Pulmonary artery endothelial cell (primary cell): ENCODE data around the gene KCTD7. TPM values are rescaled to one million over a fixed set of nuclear protein-coding genes. Genes with fewer than 3 reads are reported as not detected.
"Not testable (repeated sequence)": the region's sequence is repeated elsewhere in the genome, so short reads cannot be mapped to it uniquely, and the experiment has no call there.

Experiments
- DNase-seq: peaks from one replicate; pipeline ENCODE4 v3.0.0-alpha.2; 2011; ENCODE audit warnings: low read depth, low spot score
- total RNA-seq: library from RNA; depleted of rRNA; stranded (reverse); fragments of >200 nt; gene quantifications from 2 replicates; pipeline ENCODE4 v1.2.3, GENCODE V29; 2014

Gene KCTD7
- total RNA-seq, 1 donor from 2014 or later = 4.6 TPM

DNA sequence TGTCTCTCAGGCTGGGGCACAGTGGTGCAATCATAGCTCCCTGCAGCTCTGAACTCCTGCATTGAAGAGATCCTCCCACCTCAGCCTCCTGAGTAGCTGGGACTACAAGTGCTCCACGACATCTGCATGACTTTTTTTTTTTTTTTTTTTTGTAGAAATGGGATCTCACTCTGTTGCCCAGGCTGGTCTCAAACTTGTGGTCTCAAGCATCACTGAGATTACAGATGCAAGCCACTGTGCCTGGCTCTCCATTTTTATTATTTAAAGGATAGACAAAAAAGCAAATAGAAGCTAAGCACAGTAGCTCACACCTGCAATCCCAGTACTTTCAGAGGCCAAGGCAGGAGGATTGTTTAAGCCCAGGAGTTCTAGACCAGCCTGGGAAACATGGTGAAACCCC lies 13.0 kb upstream of the KCTD7 start:
- DNase-seq = no peak

DNA sequence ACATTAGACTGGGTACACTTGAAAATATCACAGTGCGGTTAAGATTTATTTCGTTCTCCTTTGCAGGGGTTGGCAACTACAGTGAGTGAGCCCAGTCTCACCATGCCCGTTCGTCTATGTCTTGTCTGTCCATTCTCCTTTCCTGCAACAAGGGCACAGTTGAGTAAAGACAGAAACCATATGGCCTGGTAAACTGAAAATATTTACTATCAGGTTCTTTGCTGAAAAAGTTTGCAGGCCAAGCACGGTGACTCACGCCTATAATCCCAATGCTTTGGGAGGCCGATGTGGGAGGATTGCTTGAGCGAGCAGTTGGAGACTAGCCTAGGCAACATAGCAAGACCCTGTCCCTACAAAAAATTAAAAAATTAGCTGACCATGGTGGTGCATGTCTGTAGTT lies 11.4 kb upstream of the KCTD7 start:
- no peak for DNase-seq

DNA sequence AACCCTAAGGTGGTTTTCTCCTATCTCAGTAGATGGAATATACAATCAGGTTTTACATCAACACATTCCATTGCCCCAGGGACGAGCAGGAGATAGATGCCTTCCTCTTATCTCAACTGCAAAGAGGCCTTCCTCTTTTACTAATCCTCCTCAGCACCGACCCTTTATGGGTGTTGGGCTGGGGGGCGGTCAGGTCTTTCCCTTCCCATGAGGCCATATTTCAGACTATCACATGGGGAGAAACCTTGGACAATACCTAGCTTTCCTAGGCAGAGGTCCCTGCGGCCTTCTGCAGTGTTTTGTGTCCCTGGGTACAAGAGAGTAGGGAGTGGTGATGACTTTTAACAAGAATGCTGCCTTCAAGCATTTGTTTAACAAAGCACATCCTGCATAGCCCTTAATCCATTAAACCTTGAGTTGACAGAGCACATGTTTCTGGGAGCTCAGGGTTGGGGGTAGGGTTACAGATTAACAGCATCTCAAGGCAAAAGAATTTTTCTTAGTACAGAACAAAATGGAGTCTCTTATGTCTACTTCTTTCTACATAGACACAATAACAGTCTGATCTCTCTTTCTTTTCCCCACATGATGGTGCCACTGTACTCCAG lies 9.2 kb upstream of the KCTD7 start:
- DNase-seq = not testable (repeated sequence)

DNA sequence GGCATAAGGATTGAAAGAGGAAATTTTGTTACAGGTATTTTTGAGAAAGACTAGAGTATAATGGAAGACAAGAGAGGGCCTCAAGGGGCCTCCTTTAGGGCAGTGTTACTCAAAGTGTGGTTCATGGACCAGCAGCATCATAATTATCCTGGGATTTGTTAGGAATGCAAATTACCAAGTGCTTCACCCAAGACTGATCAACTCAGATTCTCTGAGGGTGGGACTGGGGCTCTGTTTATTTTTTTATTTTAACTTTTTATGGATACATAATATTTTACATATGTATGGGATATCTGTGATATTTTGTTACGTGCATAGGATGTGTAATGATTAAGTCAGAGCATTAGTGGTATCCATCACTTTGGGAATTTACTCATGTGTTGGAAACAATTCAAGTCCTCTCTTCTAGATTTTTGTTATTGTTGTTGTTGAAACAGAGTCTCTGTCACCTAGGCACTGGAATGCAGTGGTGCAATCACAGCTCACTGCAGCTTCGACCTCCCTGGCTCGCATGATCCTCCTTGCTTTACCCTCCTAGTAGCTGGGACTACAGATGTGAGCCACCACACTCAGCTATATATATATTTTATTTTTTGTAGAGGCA lies 2.2 kb upstream of the KCTD7 start:
- no peak for DNase-seq

DNA sequence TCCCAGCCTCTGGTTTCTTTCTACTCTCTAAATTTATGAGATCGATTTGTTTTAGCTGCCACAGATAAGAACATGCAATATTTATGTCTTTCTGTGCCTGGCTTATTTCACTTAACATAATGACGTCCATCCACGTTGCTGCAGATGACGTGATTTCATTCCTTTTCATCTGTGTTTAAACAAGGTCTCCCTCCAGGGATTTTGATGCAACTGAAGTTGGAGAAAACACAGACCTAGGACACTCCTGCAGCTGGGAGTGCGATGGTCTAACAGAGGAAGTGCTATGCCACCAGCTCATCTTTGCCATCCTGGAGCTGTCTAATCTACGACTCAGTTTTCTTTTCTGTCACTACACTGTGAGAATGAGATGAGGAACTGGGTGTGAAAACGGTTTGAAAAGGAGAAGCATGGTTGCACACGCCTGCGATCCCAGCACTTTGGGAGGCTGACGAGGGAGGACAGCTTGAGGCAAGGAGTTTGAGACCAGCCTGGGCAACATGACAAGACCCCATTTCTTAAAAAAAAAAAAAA lies 1.5 kb upstream of the KCTD7 start:
- no peak for DNase-seq

DNA sequence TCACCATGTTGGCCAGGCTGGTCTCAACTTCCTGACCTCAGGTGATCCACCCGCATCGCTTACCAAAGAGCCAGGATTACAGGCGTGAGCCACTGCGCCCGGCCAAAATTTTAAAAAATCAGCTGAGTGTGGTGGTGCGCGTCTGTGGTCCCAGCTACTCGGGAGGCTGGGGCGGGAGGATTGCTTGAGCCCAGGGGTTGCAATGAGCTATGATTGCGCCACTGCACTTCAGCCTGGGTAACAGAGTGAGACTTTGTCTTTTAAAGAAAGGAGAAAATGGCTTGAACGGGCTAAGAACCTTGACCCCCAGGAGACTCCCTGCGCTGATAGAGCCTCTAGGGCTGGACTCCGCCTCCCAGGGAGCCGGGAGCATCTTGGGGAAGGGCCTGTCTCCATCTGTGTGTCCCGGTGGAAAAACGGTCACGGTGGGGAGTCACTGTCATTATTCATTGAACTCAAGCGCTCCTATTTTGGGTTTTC lies 760 bp upstream of the KCTD7 start:
- no peak for DNase-seq

DNA sequence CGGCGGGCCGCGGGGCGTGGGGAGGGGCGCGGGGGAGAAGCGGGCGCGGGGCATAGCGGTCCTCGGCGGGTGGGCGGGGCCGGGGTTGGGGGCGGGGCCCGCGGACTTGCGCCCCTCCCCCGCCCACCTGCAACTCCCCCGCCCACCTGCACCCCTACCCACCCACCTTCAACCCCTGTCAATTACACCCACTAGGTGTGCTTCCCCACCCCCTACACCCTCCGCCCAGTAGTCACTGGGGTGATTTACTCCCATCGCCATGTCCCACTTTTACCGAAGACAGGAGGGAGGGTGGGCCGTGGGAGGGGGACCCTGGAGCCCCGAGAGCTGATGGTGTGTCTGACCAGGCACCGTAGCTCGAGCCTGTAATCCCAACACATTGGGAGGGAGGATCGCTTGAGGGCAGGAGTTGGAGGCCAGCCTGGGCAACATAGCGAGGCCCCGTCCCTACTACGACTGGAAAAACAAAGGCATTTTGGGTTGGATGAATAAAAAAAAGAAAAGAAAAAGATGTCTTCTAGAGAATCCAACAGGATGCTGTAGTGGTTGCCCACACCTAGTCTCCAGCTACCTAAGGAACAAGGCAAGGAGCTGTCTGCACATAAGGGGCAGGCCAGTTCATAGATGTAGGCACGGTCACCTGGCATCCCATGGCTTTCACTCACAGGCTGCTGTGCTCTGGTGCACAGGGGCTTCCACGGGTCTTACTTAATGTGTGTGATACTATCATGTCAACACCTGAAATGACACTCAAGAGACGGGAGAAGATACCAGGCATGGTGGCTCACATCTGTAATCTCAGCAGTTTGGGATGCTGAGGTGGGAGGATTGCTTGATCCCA lies 761 bp downstream of the KCTD7 start:
- no peak for DNase-seq

DNA sequence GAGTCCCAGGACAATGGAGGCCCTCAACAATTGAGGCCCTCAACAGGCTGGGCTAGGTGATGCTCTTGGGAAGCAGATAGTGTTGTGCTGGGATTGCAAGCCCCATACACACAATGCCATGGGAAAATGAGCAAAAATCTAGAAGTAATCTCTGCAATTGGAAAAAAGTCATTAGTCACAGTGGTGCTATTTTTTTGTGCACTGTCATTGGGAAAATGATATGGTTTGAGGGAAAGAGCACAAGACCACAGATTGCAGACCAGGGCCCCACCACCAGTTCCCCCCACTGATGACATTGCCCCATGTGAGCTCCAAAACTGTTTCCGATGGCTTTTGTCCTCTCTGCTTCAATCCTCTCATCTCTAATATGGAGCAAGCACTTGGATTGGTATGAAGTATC lies 1.9 kb downstream of the KCTD7 start:
- no peak for DNase-seq

DNA sequence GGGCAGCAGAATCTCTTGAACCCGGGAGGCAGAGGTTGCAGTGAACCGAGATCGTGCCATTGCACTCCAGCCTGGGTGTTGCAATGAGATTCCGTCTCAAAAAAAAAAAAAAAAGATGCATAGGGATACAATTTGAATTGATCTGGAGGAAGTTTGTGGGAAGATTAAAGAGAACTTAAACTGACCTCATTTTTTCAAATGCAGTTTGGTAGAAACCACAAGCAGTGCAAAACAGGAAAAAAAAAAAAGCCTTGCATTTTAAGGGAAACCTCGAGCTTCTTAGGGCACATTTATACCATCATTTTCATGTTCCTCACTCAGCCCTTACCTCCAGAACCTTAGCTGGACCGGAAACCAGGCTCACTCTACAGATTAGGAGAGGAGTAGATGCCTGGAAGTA lies 2.8 kb downstream of the KCTD7 start:
- no peak for DNase-seq

DNA sequence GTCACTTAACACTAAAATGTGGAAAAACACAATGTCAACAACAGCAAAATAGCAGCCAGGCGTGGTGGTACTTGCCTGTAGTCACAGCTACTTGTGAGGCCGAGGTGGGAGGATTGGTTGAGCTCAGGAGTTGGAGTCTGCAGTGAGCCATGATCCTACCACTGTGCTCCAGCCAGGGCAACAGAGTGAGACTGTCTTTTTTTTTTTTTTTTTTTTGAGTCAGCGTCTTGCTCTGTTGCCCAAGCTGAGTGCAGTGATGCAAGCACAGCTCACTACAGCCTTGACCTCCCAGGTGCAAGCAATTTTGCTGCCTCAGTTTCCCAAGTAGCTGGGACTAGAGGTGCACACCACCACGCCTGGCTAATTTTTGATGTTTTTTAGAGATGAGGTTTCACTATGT lies 6.1 kb downstream of the KCTD7 start:
- no peak for DNase-seq

DNA sequence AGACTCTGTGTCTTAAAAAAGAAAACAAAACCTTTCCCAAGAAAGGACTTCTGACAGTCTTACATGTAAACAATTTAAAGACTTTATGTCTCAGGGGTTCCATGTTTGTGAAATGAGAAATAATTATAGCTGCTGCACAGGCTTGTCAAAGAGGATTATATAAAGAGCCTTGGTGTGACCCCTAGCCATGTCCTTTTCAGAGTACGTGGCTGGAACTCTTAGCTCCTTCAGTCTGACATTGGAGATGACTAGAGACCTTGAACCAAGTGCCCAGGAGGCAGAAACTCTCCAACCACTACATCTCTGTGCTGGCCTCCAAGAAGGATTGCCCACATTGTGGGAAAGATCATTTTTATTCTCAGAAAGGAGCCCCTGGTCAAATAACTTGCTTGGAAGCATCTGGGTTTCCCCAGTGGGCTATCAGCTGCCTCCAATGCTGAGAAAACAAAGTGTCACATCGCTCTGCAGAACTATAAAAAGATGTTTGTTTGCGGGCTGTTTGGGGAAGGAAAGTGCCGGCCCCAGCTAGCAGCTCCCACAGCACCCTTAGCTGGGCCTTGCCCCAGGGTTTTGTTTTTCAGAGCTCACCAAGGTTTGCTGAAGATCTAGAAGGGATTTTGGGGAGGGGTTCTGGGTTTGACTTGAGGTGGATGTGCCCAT lies 6.8 kb downstream of the KCTD7 start:
- DNase-seq = not testable (repeated sequence)

DNA sequence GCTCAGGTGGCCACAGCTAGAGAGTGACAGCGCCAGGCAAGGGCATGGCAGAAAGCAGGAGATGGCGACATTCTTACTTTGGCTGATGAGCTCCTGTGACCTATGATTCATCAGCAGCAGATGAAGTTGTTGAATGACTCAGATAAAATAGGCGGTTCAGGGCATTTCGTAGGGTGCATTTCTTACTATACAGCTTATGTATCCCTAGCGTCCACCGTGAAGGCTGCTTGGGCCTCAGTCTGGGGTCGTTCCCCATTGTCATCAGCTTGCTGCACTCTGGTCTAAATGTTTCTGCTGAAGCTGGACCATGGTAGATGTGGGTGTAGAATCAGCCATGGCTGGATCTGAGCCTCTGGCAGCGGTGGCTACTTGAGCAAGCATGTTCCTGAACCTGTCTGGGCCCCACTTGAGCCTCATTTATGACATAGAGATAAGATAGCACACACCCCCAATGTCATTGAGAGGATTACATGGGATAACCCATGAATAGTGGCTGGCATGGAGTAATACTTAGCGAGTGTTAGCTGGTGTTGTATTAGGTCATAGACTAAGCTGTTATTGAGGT lies 7.4 kb downstream of the KCTD7 start:
- not testable (repeated sequence) for DNase-seq

DNA sequence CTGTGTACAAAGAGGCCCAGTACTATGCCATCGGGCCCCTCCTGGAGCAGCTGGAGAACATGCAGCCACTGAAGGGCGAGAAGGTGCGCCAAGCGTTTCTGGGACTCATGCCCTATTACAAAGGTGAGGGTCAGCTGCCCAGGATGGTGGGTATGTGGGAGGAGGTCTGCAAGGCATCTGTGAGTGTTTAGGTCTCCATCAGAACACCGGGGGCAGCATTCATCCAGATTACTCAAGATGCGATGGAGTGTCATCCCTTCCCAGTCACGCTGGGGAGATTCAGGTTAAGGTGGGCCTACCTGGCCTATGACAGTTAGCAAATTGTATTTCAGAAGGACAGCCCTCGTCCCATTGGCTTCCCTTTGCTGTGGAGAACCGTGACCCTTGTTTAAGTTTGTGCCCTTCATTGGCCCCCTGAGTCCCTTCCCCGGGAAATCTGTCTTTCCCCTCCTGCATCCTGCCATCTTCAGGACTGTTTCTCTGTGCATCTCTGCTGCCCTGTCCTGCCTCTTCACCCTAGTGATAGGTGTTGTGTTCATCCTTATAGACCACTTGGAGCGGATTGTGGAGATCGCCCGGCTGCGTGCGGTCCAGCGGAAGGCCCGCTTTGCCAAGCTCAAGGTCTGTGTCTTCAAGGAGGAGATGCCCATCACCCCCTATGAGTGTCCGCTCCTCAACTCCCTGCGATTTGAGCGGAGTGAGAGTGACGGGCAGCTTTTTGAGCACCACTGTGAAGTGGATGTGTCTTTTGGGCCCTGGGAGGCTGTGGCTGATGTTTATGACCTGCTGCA lies 9.8 kb downstream of the KCTD7 start:
- no peak for DNase-seq

DNA sequence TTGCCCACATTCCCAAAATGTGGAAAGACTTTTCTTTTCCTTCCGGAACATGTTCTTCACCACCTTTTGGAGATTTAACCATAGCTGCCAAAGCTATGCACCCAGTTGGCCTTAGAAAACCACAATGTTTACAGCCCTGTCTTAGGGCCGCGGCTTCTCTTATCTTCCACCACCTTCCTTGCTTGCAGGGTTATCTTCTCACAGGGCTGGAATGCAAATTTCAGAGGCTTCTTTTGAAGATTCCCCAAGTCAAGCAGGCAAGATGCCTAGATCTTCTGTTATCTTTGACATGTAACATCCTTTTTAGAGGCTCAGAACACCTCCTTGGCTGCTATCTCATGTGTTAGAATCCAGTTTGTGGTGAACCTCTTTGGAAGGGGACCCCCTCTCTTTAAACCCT lies 11.1 kb downstream of the KCTD7 start:
- DNase-seq = no peak

DNA sequence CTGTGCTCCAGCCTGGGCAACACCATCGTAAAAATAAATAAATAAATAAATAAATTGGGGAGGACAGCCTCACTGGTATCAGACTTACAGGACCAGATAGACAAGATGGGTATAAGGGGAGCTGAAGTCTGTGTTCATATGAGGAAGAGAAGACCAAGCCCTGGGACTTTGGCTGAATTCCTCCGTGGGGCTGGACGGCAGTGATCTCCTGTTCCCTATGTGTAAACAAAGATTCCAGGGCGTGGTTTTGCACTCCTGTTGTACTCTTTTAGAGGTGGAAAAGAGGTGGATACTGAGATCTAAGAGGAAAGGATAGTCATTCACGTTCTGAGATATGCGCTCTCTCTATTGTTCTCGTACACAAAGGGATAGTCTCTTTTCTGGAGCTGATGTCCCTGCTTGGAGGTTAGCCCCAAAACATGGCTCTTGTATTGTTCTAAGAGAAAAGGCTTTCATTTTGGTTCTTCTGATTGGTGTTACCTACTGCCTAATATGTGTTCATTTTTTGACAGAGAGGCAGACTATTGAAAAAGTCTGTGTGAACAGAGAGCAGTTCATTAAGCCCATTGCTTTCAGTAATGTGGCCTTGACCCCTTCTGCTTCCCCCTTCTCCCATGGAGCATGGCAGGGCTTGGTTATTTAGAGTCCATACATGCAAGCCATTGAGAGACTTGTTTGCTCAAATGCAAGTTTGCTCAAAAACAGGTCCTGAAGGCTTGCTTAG lies 12.3 kb downstream of the KCTD7 start:
- no peak for DNase-seq

DNA sequence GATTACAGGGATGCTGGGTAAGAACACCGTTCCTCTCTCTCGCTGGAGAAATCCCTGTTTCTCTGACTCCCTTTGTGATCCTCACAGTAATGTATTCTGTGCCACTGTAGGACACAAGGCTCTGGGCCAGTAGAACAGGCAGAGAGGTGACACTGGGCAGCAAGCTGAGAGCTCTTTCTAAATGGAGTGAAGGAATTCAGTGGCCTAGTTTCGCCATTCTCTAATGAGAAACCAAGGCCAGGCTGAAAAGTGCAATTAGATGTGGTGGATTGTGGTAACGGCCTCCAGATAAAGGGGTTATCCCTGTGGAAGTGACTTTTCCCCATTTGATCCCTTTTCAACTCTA lies 12.8 kb downstream of the KCTD7 start:
- no peak for DNase-seq

DNA sequence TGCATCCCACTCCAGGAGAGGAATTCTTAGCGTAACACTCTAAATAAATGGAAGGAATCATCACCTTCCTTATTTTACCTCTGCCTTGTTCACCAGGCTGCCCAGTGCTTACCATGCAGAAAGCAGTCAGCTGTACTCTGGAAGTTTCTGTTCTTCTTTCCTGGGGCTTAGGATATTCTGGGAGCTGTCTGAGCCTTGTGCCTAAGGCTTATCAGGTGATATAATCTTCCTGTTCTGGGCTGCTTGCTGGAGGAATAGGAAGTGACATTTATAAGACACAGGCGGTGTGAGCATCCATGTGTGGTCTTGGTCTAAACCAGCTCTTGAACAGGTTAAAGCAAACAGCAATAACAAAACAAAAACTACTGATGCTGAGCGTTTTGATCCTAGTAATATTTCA lies 13.5 kb downstream of the KCTD7 start:
- DNase-seq = no peak

DNA sequence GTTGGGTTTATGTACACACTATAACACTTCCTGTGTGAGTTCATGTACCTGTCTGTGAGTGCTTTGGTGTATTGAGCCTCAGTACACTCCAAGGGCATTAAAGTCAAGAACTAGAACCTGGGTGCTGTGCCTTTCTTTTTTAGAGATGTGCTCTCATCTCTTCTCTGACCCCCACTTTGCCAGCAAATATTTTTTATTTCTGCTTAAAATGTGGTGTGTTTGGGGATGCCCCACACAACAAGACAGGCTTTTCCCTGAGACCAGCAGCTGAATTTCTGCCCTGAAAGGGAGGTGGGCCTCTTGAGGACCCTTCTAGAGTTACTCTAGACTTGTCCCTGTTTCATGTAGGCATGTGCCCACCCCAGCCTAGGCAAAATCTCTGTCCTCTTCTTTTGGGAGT lies 14.3 kb downstream of the KCTD7 start:
- no peak for DNase-seq

DNA sequence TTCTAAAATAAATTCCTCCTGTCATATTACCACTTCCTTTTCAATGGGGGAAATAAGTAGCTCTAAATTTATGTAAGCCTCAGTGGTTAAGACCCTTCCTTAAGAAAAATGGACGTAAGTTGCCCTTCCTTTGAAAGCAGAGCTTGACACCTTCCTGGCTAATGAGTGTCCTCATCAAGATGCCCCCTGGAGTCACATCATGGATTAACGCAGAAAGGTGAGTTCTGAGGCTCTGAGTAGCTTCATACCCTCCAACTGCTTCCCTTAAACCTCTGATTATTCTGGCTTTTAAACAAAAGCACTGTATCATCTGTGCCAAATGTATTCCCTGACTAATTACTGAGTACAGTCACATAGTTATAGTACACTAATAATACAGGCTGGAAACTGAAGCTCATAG lies 14.7 kb downstream of the KCTD7 start:
- DNase-seq = no peak

DNA sequence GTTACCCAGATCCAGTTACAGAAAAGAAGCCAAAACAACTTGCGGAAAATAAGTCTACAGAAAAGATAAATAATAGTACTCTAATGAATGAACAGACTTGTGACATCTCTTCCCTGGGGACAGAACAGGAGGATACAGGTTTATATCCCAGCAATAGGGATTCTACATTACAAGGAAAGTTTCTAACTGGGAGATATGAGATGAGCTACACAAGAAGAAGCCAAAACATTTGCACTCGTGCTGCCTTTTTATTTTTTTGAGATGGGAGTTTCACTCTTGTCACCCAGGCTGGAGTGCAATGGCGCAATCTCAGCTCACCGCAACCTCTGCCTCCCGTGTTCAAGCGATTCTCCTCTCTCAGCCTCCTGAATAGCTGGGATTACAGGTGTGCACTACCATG lies 22.3 kb downstream of the KCTD7 start:
- not testable (repeated sequence) for DNase-seq
